GM12874 (cell line): ENCODE results near the gene FRMD4B.

Experiments
- CTCF ChIP-seq: IDR thresholded peaks from 2 replicates; pipeline ENCODE4 v1.5.1; 2011; ENCODE audit warnings: low read depth, mild to moderate bottlenecking, control low read depth, low read length, moderate library complexity; ENCODE audit not compliant: insufficient read depth

The FRMD4B gene

GRCh38 chr3:69130689-69131088, 255.2 kb downstream of the FRMD4B start:
- no peak for TF ChIP-seq CTCF

GRCh38 chr3:69129531-69129930, 256.4 kb downstream of the FRMD4B start:
- no peak for TF ChIP-seq CTCF

GRCh38 chr3:69128509-69128908, 257.4 kb downstream of the FRMD4B start:
- TF ChIP-seq CTCF = no peak

- no peak for TF ChIP-seq CTCF
These were observed 258.9 kb downstream of the FRMD4B start for GRCh38 chr3:69126999-69127398.

GRCh38 chr3:69126216-69126615, 259.7 kb downstream of the FRMD4B start:
- no peak for TF ChIP-seq CTCF

GRCh38 chr3:69122403-69122802, 263.5 kb downstream of the FRMD4B start, which contains the start of gene LMOD3:
Gene LMOD3 (minus strand): TSS chr3:69122595. CDS start chr3:69122386, 209 bp downstream.
- no peak for TF ChIP-seq CTCF

- no peak for TF ChIP-seq CTCF
These were observed 263.9 kb downstream of the FRMD4B start for GRCh38 chr3:69121950-69122349.

GRCh38 chr3:69121513-69121912, 264.4 kb downstream of the FRMD4B start:
- TF ChIP-seq CTCF = no peak
